Measurements from ENCODE around the gene TMEM213.

GRCh38 chr7:138749960-138750359, 47.8 kb upstream of the TMEM213 start:
- TF ChIP-seq FOXM1 (IDR thresholded peaks at IDR 0.05; ENCODE audit: borderline replicate concordance) (no peak), ELF4 (IDR thresholded peaks at IDR 0.05) (no peak), HDGF (IDR thresholded peaks at IDR 0.05; ENCODE audit: borderline replicate concordance) (no peak), FOXK2 (IDR thresholded peaks at IDR 0.05) (no peak), SUZ12 (IDR thresholded peaks at IDR 0.05) (no peak), SP1 (IDR thresholded peaks at IDR 0.05) (no peak), ZNF384 (IDR thresholded peaks at IDR 0.05) (no peak), PKNOX1 (IDR thresholded peaks at IDR 0.05) (no peak), LEF1 (IDR thresholded peaks at IDR 0.05; ENCODE audit: borderline replicate concordance) (no peak), BHLHE40 (IDR thresholded peaks at IDR 0.05; ENCODE audit: borderline replicate concordance) (no peak)
